K562 (cell line): Measurements from ENCODE around the gene CFAP53.

Experiments
- FOXK1 ChIP-seq: sonication (generic); formaldehyde crosslinking; IDR thresholded peaks from 2 replicates; pipeline ENCODE4 v1.8.0; 2022; ENCODE audit warnings: missing genetic modification reagents, mild to moderate bottlenecking, borderline replicate concordance
- NFYB ChIP-seq: IDR thresholded peaks from 2 replicates; pipeline ENCODE4 v1.6.1; 2011; ENCODE audit warnings: mild to moderate bottlenecking, moderate library complexity; ENCODE audit not compliant: insufficient read length; ENCODE audit errors: extremely low read depth
- PBX2 ChIP-seq, 2 experiments: IDR thresholded peaks in 1 of 2; conservative IDR thresholded peaks in 1 of 2; 2 replicates each; pipeline ENCODE4 v1.6.1; 2016; ENCODE audit warnings: low read depth in 2 of 2, mild to moderate bottlenecking in 1 of 2, missing compliant biosample characterization in 1 of 2, missing genetic modification characterization in 1 of 2, moderate library complexity in 1 of 2
- POLR2A ChIP-seq: fragments of 450-650 bp; conservative IDR thresholded peaks from 2 replicates; pipeline ENCODE4 v1.6.1; 2016
- ZNF24 ChIP-seq: fragments of 450-650 bp; IDR thresholded peaks from 2 replicates; pipeline ENCODE4 v1.6.1; 2016
- ZNF274 ChIP-seq: IDR thresholded peaks from 2 replicates; pipeline ENCODE4 v1.6.1; 2011; ENCODE audit warnings: low read depth, mild to moderate bottlenecking, low read length, moderate library complexity, borderline replicate concordance

GRCh38 chr18:50307400-50307737 is 41.1 kb upstream of the CFAP53 start:
- TF ChIP-seq ZNF274 (no peak), POLR2A (no peak), PBX2 (CRISPR knock-in tag; IDR thresholded peaks at IDR 0.05; ENCODE audit: low read depth) (no peak), PBX2 (tag; conservative IDR thresholded peaks at IDR 0.05; ENCODE audit: low read depth) (no peak), FOXK1 (CRISPR knock-in tag) (no peak), ZNF24 (no peak), NFYB (no peak)
